Endothelial cell of umbilical vein (primary cell): ENCODE measurements around the gene LYPD4. TPM values are rescaled to one million over a fixed set of nuclear protein-coding genes. Genes with fewer than 3 reads are reported as not detected.

Source experiments
- BruUV-seq: library from RNA; stranded (reverse); fragments of 400-500 nt; replicated peaks from 2 replicates; lab custom pipeline; 2021; lab: Mats Ljungman, UMichigan
- CTCF ChIA-PET: fragments of 300-600, 350-600 bp; sonication (Branson Sonifier 250); formaldehyde crosslinking; loops from one replicate; lab custom pipeline; 2021; ENCODE audit warnings: antibody characterized with exemption, inconsistent platforms; lab: Charles Lee
- POLR2A ChIA-PET: fragments of 300-600, 350-600 bp; sonication (Branson Sonifier 250); formaldehyde crosslinking; loops from one replicate; lab custom pipeline; 2021; ENCODE audit warnings: antibody characterized with exemption, inconsistent platforms; lab: Charles Lee
- DNase-seq: peaks from one replicate; pipeline ENCODE4 v3.0.0-alpha.2; 2011; ENCODE audit warnings: low read depth, low spot score
- FAIRE-seq: peaks from 2 replicates; lab custom pipeline; 2011; peaks lifted over from hg19 to GRCh38; lab: Jason Lieb, UNC
- H2AFZ ChIP-seq: 2 replicates; pipeline ENCODE4 v1.6.0; 2012; ENCODE audit warnings: low read depth, low read length, control low read depth, inconsistent platforms
- H3K27ac ChIP-seq: 2 replicates; pipeline ENCODE4 v1.5.1; 2011; ENCODE audit warnings: low read depth, mild to moderate bottlenecking, control low read depth, low read length, moderate library complexity; ENCODE audit not compliant: insufficient read depth
- H3K27me3 ChIP-seq, 2 experiments: 2 replicates each; pipeline versions ENCODE4 v1.6.0 to v1.6.1; 2011; ENCODE audit warnings: low read length in 2 of 2, mixed read lengths in 1 of 2; ENCODE audit not compliant: control insufficient read depth in 2 of 2, insufficient read depth in 2 of 2
- H3K36me3 ChIP-seq, 2 experiments: 2 replicates in 1 of 2; 3 replicates in 1 of 2; pipeline ENCODE4 v1.5.1; 2011; ENCODE audit warnings: low read length in 2 of 2, mild to moderate bottlenecking in 1 of 2, moderate library complexity in 1 of 2; ENCODE audit not compliant: control insufficient read depth in 2 of 2, insufficient read depth in 2 of 2; ENCODE audit errors: extremely low read depth in 1 of 2
- H3K4me1 ChIP-seq: 3 replicates; pipeline ENCODE4 v1.5.1; 2011; ENCODE audit warnings: mild to moderate bottlenecking, low read length; ENCODE audit not compliant: control insufficient read depth, insufficient read depth; ENCODE audit errors: extremely low read depth
- H3K4me2 ChIP-seq: 2 replicates; pipeline ENCODE4 v1.6.1; 2011; ENCODE audit warnings: low read length, control low read depth, mixed read lengths; ENCODE audit not compliant: insufficient read depth
- H3K4me3 ChIP-seq, 3 experiments: fragments of 200-600 bp in 1 of 3; sonication (generic), shearing (Covaris generic) in 1 of 3; replicated peaks in 1 of 3; 2 replicates each; pipeline ENCODE4 v1.5.1; 2011 to 2016; ENCODE audit warnings: control low read depth in 3 of 3, low read length in 3 of 3, mild to moderate bottlenecking in 2 of 3, inconsistent platforms in 1 of 3, low read depth in 1 of 3, moderate library complexity in 1 of 3; ENCODE audit not compliant: insufficient read depth in 1 of 3
- H3K79me2 ChIP-seq: 2 replicates; pipeline ENCODE4 v1.6.0; 2012; ENCODE audit warnings: low read length, inconsistent platforms; ENCODE audit not compliant: control insufficient read depth, insufficient read depth
- H3K9ac ChIP-seq: replicated peaks from 2 replicates; pipeline ENCODE3; 2011; ENCODE audit warnings: low read length, control low read depth; ENCODE audit not compliant: insufficient read depth; ENCODE audit errors: extremely low read depth
- H3K9me1 ChIP-seq: replicated peaks from 3 replicates; pipeline ENCODE4 v1.6.0; 2011; ENCODE audit warnings: mild to moderate bottlenecking, low read length; ENCODE audit not compliant: control insufficient read depth, insufficient read depth; ENCODE audit errors: extremely low read depth
- H3K9me3 ChIP-seq: replicated peaks from 2 replicates; pipeline ENCODE4 v1.5.1; 2012; ENCODE audit warnings: low read length, inconsistent platforms; ENCODE audit not compliant: control insufficient read depth, insufficient read depth
- H4K20me1 ChIP-seq: replicated peaks from 2 replicates; pipeline ENCODE3; 2011; ENCODE audit warnings: mild to moderate bottlenecking, low read length; ENCODE audit not compliant: control insufficient read depth, insufficient read depth; ENCODE audit errors: extremely low read depth
- CTCF ChIP-seq, 2 donors: IDR thresholded peaks; 1 replicate in 1 of 2; 2 replicates in 1 of 2; pipeline ENCODE4 v1.5.1; 2011; ENCODE audit warnings: low read length in 2 of 2, mild to moderate bottlenecking in 2 of 2, moderate library complexity in 2 of 2, control low read depth in 1 of 2, inconsistent platforms in 1 of 2, low read depth in 1 of 2; ENCODE audit not compliant: insufficient read depth in 1 of 2; ENCODE audit errors: extremely low read depth in 1 of 2
- FOS ChIP-seq: IDR thresholded peaks from 2 replicates; pipeline ENCODE4 v1.6.1; 2011; ENCODE audit warnings: mild to moderate bottlenecking, low read length, moderate library complexity, borderline replicate concordance; ENCODE audit not compliant: insufficient read depth
- JUN ChIP-seq: IDR thresholded peaks from 2 replicates; pipeline ENCODE4 v1.6.1; 2011; ENCODE audit warnings: borderline replicate concordance, low read depth; ENCODE audit not compliant: insufficient read length, insufficient read depth
- MAX ChIP-seq: IDR thresholded peaks from 2 replicates; pipeline ENCODE4 v1.6.1; 2011; ENCODE audit not compliant: insufficient read depth, insufficient read length
- POLR2AphosphoS5 ChIP-seq: IDR thresholded peaks from 2 replicates; pipeline ENCODE4 v1.6.1; 2012; ENCODE audit warnings: low read depth, mild to moderate bottlenecking, control low read depth, low read length, moderate library complexity; ENCODE audit not compliant: insufficient read depth
- dilution Hi-C: fragments of 300-500 bp; cut with MboI; formaldehyde crosslinking; loops from one replicate; pipeline ENCODE4 v1.15.0; 2019; ENCODE audit warnings: low sequenced_read_pairs; ENCODE audit not compliant: extremely low pct_ligation_motif_present
- intact Hi-C: fragments of 100-400 bp; cut with micrococcal nuclease; formaldehyde crosslinking; loops from one replicate; pipeline ENCODE4 v1.10.0; 2022
- polyA plus RNA-seq, 4 experiments: library from polyadenylated mRNA; depleted of rRNA in 3 of 4; stranded (reverse) in 3 of 4; unstranded in 1 of 4; fragments of >200 nt; gene quantifications; 2 replicates each; pipeline versions ENCODE4 v1.2.1 to v1.2.3, GENCODE V29; 2011 to 2012; ENCODE audit warnings: missing spikeins in 1 of 4
- total RNA-seq: library from RNA; stranded (reverse); gene quantifications from 2 replicates; pipeline ENCODE4 v1.2.3, GENCODE V29; 2021

The LYPD4 gene
- total and polyA plus RNA-seq, 2 donors (not counting 3 experiments of a cell fraction or from before 2014, with no cell fraction given): not detected

GRCh38 chr19:41796362-41796761, 48.1 kb downstream of the LYPD4 start, which contains the start of gene CEACAM3:
Gene CEACAM3 (plus strand): TSS chr19:41796587. CDS start chr19:41796678, 91 bp downstream.
- Histone ChIP-seq H3K27me3 (peaks cover 0 to 4% of the 10 kb centered on the region in 2 experiments), H3K36me3 (no peaks in the 10 kb centered on the region), H4K20me1 (no peaks in the 10 kb centered on the region), H3K9ac (no peak within 1 kb of the TSS), H3K4me1 (no peaks in the 10 kb centered on the region), H3K4me2 (no peak within 1 kb of the TSS), H3K27ac (no peak within 1 kb of the TSS), H3K4me3 (no peak within 1 kb of the TSS), H3K9me3 (no peaks in the 10 kb centered on the region), H3K79me2 (no peaks in the 10 kb centered on the region), H2AFZ (no peak within 1 kb of the TSS), H3K9me1 (no peaks in the 10 kb centered on the region)
- FAIRE-seq: no peak
- ChIA-PET POLR2A (no interaction called here), CTCF (interaction anchor here (2.2 to 6.1 kb wide), 4 partner anchors 11 to 44 kb away, joined by 18 to 87 read pairs (median 20); no protein-coding TSS in a partner anchor)
- BruUV-seq: no TSS peak
- dilution Hi-C loops: no loop called here
- TF ChIP-seq POLR2AphosphoS5 (no peak), CTCF (IDR thresholded peaks at IDR 0.05; ENCODE audit: extremely low read depth in 1 of 2, insufficient read depth in 1 of 2, low read depth in 1 of 2, low read length in 2 of 2) (no peak), MAX (no peak), JUN (no peak)
- DNase-seq: no peak
- intact Hi-C loops: no loop called here

GRCh38 chr19:41795031-41795461, 49.4 kb downstream of the LYPD4 start:
- Histone ChIP-seq H3K9me3 (no peaks in the 10 kb centered on the region), H3K36me3 (no peaks in the 10 kb centered on the region), H3K79me2 (no peaks in the 10 kb centered on the region), H3K4me2 (no peak overlapping the region), H3K27me3 (peaks cover 0 to 4% of the 10 kb centered on the region in 2 experiments), H4K20me1 (no peaks in the 10 kb centered on the region), H3K27ac (no peak overlapping the region), H3K9ac (no peak overlapping the region), H3K9me1 (no peaks in the 10 kb centered on the region), H2AFZ (no peak overlapping the region), H3K4me3 (no peak overlapping the region), H3K4me1 (no peaks in the 10 kb centered on the region)
- no TSS peak for BruUV-seq
- CTCF ChIA-PET: interaction anchor here (0.7 to 6.1 kb wide), 21 partner anchors 8 to 161 kb away, joined by 3 to 87 read pairs (median 4); no protein-coding TSS in a partner anchor
- DNase-seq: peak; percentile 36
- intact Hi-C loops (no loop called here), dilution Hi-C loops (no loop called here)
- TF ChIP-seq CTCF (IDR thresholded peaks at IDR 0.05; ENCODE audit: extremely low read depth in 1 of 2, insufficient read depth in 1 of 2, low read depth in 1 of 2, low read length in 2 of 2) (peak; percentile 69 to 75), FOS (no peak)
- FAIRE-seq: peak; percentile 70
- POLR2A ChIA-PET: no interaction called here
